Measurements from ENCODE around the gene DNHD1.

DNHD1 gene

GRCh38 chr11:6545917-6546605 is 49.0 kb downstream of the DNHD1 start:
- TF ChIP-seq MAX (IDR thresholded peaks at IDR 0.05) (no peak), USF1 (IDR thresholded peaks at IDR 0.05) (no peak), CEBPB (IDR thresholded peaks at IDR 0.05) (no peak), CREB1 (IDR thresholded peaks at IDR 0.05; ENCODE audit: low read depth) (no peak), EP300 (IDR thresholded peaks at IDR 0.05; ENCODE audit: borderline replicate concordance) (no peak), TCF12 (IDR thresholded peaks at IDR 0.05; ENCODE audit: low read depth) (no peak), REST (IDR thresholded peaks at IDR 0.05; ENCODE audit: low read depth) (no peak), EGR1 (IDR thresholded peaks at IDR 0.05) (no peak), TAF1 (IDR thresholded peaks at IDR 0.05; ENCODE audit: low read depth) (no peak), NFIC (IDR thresholded peaks at IDR 0.05) (no peak), TEAD4 (IDR thresholded peaks at IDR 0.05) (no peak), YY1 (IDR thresholded peaks at IDR 0.05; ENCODE audit: low read depth) (no peak), RAD21 (IDR thresholded peaks at IDR 0.05; ENCODE audit: low read depth) (no peak), ZBTB7A (IDR thresholded peaks at IDR 0.05; ENCODE audit: low read depth) (no peak)

DNA sequence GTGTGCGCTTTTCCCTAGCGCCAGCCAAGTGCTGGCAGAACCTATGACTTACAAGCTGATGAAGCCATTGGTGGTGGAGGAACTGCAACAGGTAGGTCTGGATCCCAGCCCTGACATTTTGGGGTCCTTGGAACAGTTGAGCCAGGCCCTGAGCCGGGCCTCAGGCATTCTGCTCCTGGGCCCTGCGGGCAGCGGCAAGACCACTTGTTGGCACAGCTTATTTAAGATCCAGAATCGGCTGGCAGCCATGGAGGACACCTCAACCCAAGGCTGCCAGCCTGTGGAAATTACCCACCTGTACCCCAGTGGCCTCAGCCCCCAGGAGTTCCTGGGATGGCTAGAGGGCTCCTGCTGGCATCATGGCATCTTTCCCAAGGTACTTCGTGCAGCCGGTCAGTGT is 49.7 kb downstream of the DNHD1 start:
- TF ChIP-seq MAX (IDR thresholded peaks at IDR 0.05): no peak
- no peak for TF ChIP-seq TCF12 (IDR thresholded peaks at IDR 0.05; ENCODE audit: low read depth)
- no peak for TF ChIP-seq YY1 (IDR thresholded peaks at IDR 0.05; ENCODE audit: low read depth)
- TF ChIP-seq RAD21 (IDR thresholded peaks at IDR 0.05; ENCODE audit: low read depth): no peak
- TF ChIP-seq CEBPB (IDR thresholded peaks at IDR 0.05): no peak
- TF ChIP-seq USF1 (IDR thresholded peaks at IDR 0.05): no peak
- no peak for TF ChIP-seq TAF1 (IDR thresholded peaks at IDR 0.05; ENCODE audit: low read depth)
- no peak for TF ChIP-seq ZBTB7A (IDR thresholded peaks at IDR 0.05; ENCODE audit: low read depth)
- TF ChIP-seq FOXM1 (IDR thresholded peaks at IDR 0.05; ENCODE audit: borderline replicate concordance, low read depth): no peak
- TF ChIP-seq EP300 (IDR thresholded peaks at IDR 0.05; ENCODE audit: borderline replicate concordance): no peak
- no peak for TF ChIP-seq REST (IDR thresholded peaks at IDR 0.05; ENCODE audit: low read depth)

GRCh38 chr11:6547177-6547576 is 50.1 kb downstream of the DNHD1 start:
- TF ChIP-seq USF1 (IDR thresholded peaks at IDR 0.05): no peak

DNA sequence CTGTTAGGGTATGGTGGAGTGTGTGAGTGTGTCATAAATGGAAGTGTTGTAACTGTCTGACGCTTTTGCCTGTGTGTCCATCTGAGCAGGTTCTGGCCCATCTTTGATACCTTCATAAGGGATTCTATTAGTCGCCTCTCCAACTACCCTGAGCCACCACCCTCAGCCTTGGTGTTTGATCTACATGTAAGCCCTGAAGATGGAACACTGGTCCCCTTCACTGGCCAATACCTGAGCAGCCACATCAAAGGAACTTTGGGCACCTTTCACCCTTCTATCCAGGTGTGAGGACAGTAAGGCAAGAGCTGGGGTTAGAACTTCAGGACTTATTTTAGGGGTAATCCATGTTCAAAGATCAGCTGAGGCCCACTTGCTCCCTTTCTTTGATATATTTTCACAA is 51.0 kb downstream of the DNHD1 start:
- TF ChIP-seq NFIC (IDR thresholded peaks at IDR 0.05) (no peak), USF1 (IDR thresholded peaks at IDR 0.05) (no peak), EGR1 (IDR thresholded peaks at IDR 0.05) (no peak), FOXM1 (IDR thresholded peaks at IDR 0.05; ENCODE audit: borderline replicate concordance, low read depth) (no peak), RAD21 (IDR thresholded peaks at IDR 0.05; ENCODE audit: low read depth) (no peak), TEAD4 (IDR thresholded peaks at IDR 0.05) (no peak), TAF1 (IDR thresholded peaks at IDR 0.05; ENCODE audit: low read depth) (no peak), ZBTB7A (IDR thresholded peaks at IDR 0.05; ENCODE audit: low read depth) (no peak), CREB1 (IDR thresholded peaks at IDR 0.05; ENCODE audit: low read depth) (no peak), MAX (IDR thresholded peaks at IDR 0.05) (no peak), YY1 (IDR thresholded peaks at IDR 0.05; ENCODE audit: low read depth) (no peak), EP300 (IDR thresholded peaks at IDR 0.05; ENCODE audit: borderline replicate concordance) (no peak), TCF12 (IDR thresholded peaks at IDR 0.05; ENCODE audit: low read depth) (no peak), REST (IDR thresholded peaks at IDR 0.05; ENCODE audit: low read depth) (no peak), CEBPB (IDR thresholded peaks at IDR 0.05) (no peak)

Measured in Ishikawa (cell line).